ENCODE measurements around the gene CASP14.
A peak's percentile ranks its signal among the peaks of the same experiment; 100 is the strongest.
"Not testable (repeated sequence)": the region's sequence is repeated elsewhere in the genome, so short reads cannot be mapped to it uniquely, and the experiment has no call there.

Gene CASP14, protein sequence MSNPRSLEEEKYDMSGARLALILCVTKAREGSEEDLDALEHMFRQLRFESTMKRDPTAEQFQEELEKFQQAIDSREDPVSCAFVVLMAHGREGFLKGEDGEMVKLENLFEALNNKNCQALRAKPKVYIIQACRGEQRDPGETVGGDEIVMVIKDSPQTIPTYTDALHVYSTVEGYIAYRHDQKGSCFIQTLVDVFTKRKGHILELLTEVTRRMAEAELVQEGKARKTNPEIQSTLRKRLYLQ

DNA sequence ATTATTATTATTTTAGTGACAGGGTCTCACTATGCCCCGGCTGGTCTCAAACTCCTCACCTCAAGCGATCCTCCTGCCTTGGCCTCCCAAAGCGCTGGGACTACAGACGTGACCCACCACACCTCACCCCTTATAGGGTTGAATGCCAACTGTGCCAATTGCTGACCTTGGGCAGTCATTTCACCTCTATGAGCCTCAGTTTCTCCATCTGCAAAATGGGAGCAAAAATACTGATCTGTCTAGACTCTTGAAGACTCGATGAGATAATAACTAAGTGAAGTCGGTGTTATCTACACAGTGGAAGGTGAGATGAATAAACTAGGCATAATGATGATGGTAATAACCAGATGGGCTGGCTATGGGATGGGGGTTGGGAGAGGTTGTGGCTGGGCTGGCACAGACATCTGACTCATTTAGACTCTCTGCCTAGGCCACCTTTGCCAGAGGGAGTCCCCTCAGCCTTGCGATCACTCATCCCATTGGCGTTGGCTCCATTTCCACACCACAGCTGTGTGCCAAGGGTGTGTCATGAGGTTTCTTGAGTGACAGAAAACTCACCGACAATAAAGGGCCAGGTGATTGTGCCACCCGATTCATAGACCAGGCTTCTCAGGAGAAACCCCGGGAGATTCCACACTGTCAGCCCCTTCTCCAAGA is at the start of gene CASP14:
CASP14 (plus strand) TSS at position 596 of the 657 bp plus-strand sequence. CDS start 2,772 bp downstream, outside the sequence.
- DNase-seq, result no peak

DNA sequence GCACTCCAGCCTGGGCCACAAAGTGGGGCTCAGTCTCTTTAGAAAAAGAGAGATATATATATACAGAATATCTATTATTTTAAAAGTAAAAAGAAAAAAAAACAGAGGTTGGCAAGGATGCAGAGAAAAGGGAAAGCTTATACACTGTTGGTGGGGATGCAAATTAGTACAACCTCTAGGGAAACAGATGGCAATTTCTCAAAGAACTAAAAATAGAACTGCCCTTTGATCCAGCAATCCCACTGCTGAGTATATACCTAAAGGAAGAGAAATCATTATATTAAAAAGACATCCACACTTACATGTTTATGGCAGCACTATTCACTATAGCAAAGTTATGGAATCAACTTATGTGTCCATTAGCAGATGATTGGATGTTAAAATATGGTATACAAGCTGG is 41.0 kb upstream of the CASP14 start:
- DNase-seq, result no peak

DNA sequence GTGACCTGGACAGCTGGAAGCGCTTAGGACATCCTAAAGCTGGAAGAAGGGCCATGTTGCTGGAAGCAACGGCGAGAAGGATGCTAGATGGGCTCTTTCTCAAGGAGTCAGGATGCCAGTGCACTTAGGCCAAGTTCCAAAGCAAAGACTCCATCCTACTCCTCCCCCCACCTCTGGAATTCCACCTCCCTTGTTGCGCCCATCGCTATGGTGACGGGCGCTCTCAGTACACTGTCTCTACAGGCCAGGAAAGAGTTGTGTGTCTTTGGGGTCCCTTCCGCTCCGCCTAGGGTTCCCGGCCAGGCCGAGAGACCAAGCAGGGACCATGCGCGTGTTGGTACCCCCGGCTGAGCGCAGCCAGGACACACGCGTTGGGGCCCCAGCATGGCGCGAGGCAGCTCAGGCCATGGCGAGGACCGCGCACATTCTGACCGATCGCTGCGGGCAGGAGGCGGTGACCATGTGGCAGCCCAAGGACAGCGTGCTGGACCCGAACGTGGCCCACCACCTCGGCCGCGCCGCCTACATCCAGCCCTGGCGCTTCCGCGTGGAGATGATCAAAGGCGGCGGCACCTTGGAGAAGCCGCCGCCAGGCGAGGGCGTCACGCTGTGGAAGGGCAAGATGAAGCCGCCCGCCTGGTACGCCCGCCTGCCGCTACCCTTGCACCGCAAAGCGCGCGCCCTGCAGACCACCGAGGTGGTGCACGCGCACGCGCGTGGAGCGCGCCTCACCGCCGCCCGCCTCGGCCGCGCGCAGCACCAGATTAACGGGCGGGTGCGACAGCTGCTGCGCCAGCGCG is 38.6 kb upstream of the CASP14 start:
- no peak for DNase-seq

DNA sequence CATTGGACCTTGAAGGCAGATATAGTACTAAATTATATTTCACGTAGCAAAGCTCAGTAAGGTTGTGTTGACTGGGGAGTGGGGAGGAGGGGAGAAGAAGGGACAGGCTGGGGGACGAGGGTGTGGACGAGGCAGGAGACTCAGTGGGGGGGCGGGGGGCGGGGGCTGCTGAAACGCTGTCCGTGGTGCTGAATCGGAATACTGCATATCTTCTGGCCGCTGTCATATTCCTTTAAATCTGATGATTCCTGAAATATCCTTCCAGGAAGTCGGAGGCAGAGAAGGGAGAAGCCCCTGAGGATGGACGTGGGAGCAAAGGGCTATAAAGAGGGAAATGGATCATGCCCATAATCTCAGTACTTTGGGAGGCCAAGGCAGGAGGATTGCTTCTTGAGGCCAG is 34.7 kb upstream of the CASP14 start:
- DNase-seq, result no peak

DNA sequence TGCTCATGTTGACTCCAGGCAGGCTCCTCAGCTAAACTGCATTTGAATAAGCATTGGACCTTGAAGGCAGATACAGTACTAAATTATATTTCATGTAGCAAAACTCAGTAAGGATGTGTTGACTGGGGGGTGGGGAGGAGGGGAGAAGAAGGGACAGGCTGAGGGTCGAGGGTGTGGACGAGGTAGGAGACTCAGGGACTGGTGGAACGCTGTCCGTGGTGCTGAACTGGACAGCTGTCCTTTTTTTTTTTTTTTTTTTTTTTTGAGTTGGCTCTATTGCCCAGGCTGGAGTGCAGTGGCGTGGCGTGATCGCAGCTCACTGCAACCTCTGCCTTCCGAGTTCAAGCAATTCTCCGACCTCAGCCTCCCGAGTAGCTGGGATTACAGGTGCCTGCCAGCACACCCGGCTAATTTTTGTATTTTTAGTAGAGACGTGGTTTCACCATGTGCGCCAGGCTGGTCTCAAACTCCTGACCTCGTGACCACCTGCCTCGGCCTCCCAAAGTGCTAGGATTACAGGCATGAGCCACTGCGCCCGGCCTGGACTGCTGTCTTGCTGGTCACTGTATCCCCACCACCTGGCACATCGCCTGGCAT is 33.2 kb upstream of the CASP14 start:
- peak; percentile 47 for DNase-seq

DNA sequence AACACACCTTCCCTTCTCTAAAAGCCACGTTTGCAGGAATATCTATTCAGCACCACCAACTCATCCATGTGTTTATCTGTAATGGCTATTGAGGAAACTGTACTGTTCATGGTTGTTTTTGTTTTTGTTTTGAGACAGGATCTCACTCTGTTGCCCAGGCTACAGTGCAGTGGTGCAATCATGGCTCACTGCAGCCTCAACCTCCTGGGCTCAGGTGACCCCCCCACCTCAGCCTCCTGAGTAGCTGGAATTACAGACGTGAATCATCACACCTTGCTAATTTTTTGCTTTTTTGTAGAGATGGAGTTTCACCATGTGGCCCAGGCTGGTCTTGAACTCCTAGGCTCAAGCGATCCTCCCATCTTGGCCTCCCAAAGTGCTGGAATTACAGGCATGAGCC is 30.4 kb upstream of the CASP14 start:
- DNase-seq, result not testable (repeated sequence)

DNA sequence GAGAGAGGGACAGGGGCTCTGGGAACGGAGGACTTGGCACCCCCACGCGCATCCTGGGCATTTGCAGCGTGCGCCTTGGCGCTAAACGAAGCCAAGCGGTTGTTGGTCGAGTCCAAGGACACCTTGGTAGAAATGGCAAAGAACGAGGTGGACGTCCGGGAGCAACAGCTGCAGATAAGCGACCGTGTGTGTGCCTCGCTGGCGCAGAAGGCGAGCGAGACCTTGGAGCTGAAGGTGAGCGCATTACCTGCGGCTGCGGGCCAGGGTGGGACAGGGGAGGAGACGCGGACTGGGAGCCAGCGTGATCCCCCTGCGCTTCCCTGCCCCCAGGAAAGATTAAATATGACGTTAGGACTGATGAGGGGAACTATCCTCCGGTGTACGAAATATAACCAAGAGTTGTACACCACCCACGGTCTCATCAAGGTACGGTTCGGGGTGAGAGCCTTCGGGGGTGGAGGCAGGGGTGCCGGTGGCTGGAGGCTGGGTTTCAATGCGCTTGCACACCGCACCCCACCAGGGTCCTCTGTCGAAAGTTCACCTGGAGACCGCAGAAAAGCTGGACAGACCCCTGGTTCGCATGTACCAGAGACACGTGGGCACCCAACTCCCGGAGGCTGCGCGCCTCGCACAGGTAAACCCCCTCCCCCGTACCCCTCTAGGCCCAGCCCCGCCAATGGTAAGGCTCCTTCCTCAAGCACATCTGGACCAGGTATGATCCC is 27.8 kb upstream of the CASP14 start:
- no peak for DNase-seq

DNA sequence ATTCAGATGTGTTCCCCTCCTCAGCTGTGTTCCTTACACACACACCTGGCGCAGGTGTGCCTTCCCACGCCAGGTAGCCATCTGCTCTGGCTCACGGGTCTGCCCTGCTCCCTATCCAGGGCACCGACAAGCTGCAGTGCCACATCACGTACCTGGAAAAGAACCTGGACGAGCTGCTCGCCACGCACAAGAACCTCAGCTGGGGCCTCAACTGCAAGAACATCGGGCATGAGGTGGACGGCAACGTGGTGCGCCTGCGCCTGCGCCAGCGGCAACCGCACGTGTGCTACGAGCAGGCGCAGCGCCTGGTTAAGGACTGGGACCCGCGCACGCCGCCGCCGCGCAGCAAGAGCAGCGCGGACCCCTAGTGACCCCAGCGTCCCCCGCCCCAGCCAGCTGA is 26.5 kb upstream of the CASP14 start:
- DNase-seq, result no peak

DNA sequence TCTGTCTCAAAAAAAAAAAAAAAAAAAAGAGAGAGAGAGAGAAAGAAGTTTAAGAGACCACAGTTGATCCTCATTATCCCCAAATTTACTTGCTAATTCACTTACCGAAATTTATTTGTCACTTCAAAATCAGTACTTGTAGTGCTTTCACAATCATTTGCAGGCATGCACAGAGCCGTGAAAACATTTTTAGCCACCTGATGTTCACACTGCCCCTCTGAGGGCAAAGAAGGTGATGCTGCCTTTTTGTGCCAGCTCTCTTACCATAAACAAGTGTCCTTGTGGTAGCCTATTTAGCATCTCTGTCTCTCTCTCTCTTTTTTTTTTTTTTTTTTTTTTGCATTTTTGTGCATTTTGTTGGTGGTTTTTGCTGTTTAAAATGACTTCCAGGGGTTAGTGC is 24.1 kb upstream of the CASP14 start:
- DNase-seq, result no peak

DNA sequence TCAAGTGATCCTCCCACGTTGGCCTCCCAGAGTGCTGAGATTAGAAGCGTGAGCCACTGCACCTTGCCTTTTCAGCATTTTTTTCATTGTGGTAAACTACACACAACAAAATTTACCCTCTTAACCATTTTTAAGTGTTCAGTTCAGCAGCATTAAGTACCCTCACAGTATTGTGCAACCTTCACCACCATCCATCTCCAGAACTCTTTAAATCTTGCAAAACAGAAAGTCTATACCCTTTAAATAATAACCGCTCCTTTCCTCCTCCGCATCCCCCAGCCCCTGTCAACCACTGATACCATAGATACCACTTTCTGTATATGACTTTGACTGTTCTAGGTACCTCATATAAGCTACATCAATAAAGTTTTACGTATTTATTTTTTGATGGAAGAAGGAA is 20.8 kb upstream of the CASP14 start:
- no peak for DNase-seq

DNA sequence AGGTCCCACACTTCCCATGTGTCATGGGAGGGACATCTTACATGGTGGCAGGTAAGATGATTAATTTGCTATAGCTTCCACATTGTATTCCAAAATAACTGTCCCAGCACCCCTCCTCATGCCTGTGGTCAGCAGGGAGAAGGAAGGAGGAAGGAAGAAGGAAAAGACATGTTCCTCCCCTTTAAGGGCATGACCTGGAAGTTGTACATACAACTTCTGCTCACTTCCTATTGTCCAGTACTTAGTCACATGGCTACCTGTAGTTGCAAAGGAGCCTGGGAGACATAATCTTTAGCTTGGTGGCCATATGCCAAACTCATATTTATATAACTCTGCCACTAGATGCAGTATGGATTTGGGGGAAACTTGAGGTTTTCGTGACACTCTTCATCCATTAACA is 17.6 kb upstream of the CASP14 start:
- no peak for DNase-seq

DNA sequence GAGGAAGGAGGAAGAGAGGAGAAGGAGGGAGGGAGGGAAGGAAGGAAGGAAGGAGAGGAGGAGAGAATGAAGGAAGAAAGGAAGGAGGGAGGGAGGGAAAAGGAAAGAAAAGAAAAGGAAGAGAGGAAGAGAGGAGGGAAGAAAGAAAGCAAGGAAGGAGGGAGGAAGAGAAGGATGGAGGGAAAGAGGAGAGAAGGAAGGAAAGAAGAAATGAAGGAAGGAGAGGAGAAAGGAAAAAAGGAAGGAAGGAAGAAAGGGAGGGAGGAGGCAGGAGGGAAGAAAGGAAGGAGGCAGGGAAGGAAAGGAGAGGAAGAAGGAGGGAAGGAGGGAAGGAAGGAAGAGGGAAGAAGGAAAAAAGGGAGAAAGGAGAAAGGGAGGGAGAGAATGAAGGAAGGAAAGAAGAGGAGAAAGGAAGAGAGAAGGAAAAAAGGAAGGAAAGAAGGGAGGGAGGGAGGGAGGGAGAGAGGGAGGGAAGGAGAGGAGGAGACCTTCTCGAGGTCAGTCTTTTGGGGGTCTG is 13.4 kb upstream of the CASP14 start:
- DNase-seq, result no peak

DNA sequence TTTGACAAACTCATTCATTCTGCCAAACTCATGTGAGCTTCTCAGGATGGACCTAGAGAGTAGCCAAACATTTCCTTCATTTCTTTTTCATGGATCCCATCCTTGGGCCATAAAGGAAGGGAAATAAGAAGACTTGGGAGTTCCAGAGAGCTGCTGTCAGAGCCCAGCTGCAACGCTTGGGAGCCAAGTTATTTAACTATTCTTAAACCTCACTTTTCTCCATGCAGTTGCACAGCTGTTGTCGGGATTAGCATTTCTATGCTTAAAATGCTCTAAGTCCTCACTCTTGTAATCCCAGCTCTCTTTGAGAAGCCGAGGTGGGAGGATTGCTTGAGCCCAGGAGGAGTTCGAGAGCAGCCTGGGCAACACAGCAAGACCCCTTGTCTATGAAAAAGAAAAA is 11.7 kb upstream of the CASP14 start:
- no peak for DNase-seq

DNA sequence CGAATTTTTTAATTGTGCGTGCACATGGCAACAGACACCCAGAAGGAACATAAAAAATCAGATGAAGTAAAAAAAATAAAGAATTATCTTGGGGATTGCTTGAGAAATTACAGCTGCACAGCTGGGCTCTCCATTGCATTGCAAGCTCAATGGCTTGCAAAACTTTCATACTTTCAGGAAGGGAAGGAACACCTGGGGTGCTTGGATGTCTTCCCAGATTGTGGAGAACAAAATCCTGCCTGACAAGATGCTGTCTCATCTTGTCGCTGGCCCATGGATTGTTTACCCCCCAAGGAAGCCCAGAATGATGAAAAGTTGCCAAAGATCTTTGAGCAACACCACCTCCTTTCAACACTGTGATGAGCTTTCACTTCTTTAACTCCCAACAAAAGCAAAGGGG is 11.0 kb upstream of the CASP14 start:
- peak; percentile 47 for DNase-seq

DNA sequence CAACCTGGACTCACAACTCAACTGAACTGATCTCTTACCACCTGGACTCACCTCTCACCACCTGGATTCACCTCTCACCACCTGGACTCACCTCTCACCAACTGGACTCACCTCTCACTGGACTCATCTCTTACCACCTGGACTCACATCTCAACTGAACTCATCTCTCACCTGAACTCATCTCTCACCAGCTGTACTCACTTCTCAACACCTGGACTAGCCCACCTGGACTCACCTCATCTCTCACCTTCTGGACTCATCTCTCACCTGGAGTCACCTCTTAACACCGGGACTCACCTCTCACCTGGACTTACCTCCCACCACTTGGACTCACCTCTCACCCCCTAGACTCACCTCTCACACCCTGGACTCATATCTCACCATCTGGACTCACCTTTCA is 7.3 kb upstream of the CASP14 start:
- no peak for DNase-seq

DNA sequence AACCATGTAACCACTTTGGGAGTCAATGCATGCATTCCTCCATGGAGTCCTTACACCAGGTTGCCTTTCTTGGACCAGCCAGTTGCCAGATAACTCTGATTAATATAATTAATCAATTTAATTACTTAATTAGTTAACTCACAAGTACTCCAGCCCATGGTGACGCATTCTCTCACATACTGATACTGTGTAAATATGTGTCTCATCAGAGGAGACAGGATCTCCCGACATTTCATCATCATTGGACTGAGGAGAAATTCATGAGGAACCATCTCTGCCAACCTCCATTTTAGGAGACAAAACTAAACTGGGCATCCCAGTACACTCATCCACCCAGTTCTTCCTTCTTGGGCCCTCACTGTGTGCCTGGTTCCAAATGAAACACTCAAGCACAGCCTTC is 6.5 kb upstream of the CASP14 start:
- no peak for DNase-seq

DNA sequence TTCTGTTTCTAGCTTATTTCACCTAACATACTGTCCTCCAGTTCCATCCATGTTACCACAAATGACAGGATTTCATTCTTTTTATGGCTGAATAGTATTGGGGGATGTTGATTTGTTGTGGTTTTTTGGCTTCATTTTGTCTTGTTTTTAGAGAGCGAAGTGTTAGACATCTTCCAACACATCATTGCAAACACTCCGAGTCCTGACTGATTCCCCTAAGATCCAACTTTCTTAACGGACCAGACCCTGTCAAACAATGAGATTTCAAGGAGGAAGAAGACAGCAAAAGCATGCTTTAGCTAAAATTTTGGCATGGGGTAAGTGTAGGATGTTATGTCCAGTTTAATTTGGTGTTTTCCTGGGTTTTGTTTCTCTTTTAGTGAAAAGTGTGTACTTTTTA is 3.8 kb upstream of the CASP14 start:
- DNase-seq, result no peak

DNA sequence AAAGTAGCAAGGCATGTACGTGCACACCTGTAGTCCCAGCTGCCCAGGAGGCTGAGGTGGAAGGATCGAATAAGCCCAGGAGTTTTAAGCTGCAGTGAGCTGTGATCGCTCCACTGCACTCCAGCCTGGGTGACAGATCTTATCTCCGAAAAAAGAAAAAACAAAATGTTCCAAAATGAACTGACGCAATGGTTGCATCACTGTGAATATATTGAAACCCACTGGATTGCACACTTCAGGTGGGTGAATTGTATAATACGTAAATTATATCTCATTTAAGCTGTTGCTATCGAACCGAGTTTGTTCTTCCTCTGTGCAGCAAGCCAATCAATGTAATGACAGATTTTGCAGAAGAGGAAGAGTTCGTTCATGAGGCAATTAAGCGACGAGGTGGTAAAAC is 1.6 kb upstream of the CASP14 start:
- no peak for DNase-seq

DNA sequence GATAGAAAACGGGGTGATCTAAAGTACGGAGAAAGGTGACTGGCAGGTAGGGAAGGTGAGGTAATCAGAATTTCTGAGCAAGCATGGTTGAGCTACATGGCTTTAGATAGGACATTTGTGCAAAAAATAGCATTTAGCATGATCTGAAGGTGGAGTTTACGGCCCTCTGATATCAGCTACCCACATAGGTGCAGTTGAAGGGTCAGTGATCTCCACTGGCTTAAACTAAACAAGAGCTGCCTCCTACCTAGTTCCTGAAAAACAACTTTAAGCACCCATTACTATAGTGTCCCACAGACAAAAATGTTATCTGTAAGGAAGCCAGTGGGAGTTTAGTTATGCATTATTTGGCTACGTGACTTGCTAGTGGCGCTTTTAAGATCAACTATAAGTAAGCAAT is 1.2 kb upstream of the CASP14 start:
- no peak for DNase-seq

DNA sequence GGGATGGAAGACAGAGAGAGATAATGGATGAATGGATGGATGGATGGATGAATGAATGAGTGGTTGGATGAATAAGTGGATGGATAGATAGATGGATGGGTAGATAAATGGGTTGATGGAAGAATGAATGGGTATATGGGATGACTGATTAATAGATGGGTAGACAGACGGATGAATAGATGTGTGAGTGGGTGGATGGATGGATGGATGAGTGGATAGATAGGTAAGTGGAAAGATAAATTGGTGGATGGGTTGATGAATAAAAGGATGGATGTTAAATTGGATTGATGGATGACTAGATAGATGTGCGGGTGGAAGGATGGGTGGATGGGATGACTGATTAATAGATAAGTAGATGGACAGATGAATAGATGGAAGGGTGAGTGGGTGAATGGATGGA is 1.4 kb downstream of the CASP14 start:
- DNase-seq, result no peak

DNA sequence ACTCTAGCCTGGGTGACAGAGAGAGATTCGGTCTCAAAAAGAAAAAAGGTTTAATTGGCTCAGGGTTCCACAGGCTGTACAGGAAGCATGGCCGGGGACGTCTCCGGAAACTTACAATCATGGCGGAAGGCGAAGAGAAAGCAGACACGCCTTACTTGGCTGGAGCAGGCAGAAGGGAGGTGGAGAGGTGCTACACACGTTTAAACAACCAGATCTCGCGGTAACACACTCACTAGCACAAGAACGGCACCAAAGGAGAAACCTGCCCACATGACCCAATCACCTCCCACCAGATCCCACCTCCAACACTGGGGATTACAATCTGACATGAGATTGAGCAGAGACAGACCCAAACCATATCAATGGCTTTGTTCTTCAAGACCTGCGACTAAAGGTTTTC is 12.8 kb downstream of the CASP14 start:
- DNase-seq, result no peak

DNA sequence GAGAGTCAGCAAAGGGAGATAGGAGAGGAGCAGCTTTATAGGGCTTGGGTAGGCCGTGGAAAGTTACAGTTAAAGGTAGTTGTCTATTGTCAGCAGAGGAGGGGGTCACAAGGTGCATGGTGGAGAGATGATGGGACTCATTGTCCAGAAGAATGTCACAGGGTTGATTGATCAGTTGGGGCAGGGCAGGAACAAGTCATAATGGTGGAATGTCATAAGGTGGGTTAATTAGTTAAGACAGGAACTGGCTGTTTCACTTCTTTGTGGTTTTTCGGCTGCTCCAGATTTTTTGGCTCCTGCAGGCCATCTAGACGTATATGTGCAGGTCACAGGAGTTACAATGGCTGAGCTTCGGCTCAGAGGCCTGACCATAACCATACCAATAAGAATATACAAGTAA is 21.1 kb downstream of the CASP14 start:
- not testable (repeated sequence) for DNase-seq

Data from right forelimb (tissue), 1 donor.